WI38 (cell line): ENCODE data around the gene YLPM1.

Source experiments
- H3K4me3 ChIP-seq: 2 replicates; pipeline ENCODE4 v1.5.1; 2011; ENCODE audit warnings: low read depth, mild to moderate bottlenecking, control low read depth, low read length
- CTCF ChIP-seq: IDR thresholded peaks from 2 replicates; pipeline ENCODE4 v1.5.1; 2012; ENCODE audit warnings: low read depth, mild to moderate bottlenecking, control low read depth, low read length

YLPM1 gene

DNA sequence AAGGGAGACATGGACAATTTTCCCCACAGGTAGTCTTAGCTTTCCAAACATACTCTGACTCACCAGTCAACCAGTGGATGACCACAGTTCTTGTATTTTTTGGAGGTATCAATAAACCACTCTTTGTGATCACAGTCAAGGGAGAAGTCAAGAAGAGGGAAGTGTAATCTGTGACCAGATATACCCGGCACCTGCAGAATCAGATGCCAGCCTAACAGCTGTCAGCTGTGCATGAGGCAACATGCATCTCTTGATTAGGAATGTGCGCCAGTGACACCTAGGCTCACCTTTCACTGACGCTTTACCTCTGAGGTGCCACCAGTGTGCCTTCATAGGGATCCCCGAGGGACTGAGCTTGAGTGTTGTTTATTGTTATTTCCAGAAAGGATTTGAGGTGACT lies 92.8 kb downstream of the YLPM1 start:
- H3K4me3 ChIP-seq: no peak overlapping the region
- no peak for TF ChIP-seq CTCF

GRCh38 chr14:74856366-74856765 lies 93.2 kb downstream of the YLPM1 start:
- TF ChIP-seq CTCF: no peak
- H3K4me3 ChIP-seq: no peak overlapping the region

GRCh38 chr14:74858022-74858421 lies 94.9 kb downstream of the YLPM1 start:
- no peak overlapping the region for H3K4me3 ChIP-seq
- no peak for TF ChIP-seq CTCF

DNA sequence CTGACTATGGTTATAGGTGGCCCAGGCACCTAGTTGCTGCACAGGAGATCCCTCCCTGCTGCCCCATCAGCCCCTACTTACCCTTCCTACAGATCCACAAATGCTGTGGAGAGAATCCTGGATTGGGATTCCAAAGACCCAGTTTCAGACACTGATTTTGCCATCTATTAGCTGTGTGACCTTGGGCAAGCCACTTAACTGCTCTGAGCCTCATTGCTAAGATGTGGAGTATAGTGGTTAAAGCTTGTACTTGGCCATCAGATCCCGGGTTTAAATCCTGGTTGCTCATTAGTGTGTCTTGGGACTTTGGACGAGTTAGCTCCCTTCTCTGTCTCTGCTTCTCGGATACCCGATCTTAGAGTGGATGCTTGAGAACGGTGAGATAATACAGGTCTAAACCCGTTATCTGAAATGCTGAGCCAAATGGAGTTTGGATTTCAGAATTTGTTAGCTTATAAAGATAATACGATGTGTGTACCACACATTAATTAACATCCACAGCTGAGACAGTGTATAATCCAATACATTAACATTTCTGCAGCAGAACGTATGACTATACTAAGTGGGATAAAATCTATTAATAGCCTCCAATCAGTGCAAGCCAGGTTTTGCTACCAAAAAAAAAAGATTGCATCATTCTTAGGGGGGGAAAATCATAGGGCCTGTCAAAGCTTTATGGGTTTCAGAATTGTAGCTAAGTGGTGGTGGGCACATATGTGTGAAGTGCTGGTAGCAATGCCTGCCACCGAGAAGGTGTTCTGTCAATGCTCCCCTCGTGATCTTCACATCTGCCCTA lies 96.8 kb downstream of the YLPM1 start:
- no peak for TF ChIP-seq CTCF
- H3K4me3 ChIP-seq: no peak overlapping the region

DNA sequence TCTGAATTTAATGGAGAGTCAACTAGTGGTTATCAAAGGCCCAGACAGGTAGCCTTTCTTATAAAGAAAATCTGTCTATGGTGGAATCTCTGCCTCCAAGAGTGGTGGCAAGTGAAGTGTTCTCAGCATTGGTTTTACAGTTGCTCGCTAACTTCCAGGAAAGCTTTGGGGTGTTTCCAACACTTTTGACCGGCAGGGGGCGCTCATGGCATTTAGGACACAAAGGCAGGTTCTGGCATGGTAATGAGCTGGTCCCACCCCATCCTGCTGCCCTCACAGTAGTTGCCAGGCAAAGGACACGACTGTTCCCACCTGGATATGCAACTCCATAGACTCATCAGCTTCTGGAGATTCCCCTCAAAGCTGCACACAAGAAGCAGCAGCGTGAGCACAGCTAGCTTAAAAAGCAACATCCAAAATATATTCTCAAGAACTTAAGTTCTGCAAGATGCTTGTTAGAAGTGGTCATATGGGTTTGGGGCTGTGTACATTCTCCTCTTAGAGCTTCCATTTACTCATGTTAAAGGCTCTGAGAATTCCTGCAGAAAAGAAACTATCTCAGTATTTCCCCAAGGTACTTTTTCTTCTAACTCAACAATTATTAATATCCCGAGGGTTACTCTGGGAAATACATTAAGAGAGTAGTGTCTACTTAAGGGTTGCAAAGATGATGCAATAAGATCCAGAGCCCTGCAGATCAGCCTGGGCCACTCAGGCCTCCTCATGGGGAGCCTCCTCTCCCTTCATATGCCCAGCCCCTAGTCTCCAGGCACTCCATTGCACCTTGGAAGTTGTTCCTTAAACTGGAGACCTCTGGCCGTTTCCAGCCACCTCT lies 98.0 kb downstream of the YLPM1 start:
- peak; percentile 71 for TF ChIP-seq CTCF
- H3K4me3 ChIP-seq: no peak overlapping the region

DNA sequence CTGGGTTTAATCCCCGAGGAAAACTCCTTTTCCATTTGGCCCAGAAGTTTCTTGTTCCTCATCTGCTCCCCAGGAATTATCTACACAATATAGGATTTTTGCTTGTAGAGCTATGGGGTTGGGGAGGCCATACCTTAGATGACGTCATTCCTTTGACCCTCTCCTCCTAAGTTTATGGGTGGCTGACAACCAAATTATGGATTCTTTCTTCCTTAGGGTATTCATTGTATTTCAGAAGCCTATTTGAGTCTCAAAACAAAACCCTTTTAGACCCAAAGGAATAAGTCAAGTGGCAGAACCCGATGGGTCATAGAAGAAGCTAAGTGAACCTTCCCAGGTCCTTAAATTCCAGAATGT lies 98.6 kb downstream of the YLPM1 start:
- H3K4me3 ChIP-seq: no peak overlapping the region
- TF ChIP-seq CTCF: no peak

- no peak overlapping the region for H3K4me3 ChIP-seq
- TF ChIP-seq CTCF: no peak
Observed at GRCh38 chr14:74863274-74863673, 100.2 kb downstream of the YLPM1 start.
